ENCODE results near the gene TNFAIP8L1.

The TNFAIP8L1 gene

GRCh38 chr19:4639531-4640246 lies 373 bp downstream of the TNFAIP8L1 start:
- no peak for ATAC-seq
- TF ChIP-seq TOX (CRISPR knock-in tag; IDR thresholded peaks at IDR 0.05; ENCODE audit: borderline replicate concordance) (no peak), ARNTL (CRISPR knock-in tag; IDR thresholded peaks at IDR 0.05; ENCODE audit: borderline replicate concordance, low read depth) (no peak), GLIS3 (CRISPR knock-in tag; IDR thresholded peaks at IDR 0.05) (no peak), ZNF8 (CRISPR knock-in tag; IDR thresholded peaks at IDR 0.05) (no peak), SNAI2 (CRISPR knock-in tag; IDR thresholded peaks at IDR 0.05) (no peak), PATZ1 (CRISPR knock-in tag; IDR thresholded peaks at IDR 0.05; ENCODE audit: borderline replicate concordance) (no peak), ESRRG (CRISPR knock-in tag; IDR thresholded peaks at IDR 0.05) (no peak), ISL1 (CRISPR knock-in tag; IDR thresholded peaks at IDR 0.05) (no peak), CSRNP3 (CRISPR knock-in tag; IDR thresholded peaks at IDR 0.05) (no peak), PPARA (CRISPR knock-in tag; IDR thresholded peaks at IDR 0.05; ENCODE audit: borderline replicate concordance) (no peak), ZFP30 (CRISPR knock-in tag; IDR thresholded peaks at IDR 0.05) (no peak), RARB (CRISPR knock-in tag; IDR thresholded peaks at IDR 0.05) (no peak), ZNF70 (CRISPR knock-in tag; IDR thresholded peaks at IDR 0.05) (no peak)
- TF ChIP-seq, protein P1, sequence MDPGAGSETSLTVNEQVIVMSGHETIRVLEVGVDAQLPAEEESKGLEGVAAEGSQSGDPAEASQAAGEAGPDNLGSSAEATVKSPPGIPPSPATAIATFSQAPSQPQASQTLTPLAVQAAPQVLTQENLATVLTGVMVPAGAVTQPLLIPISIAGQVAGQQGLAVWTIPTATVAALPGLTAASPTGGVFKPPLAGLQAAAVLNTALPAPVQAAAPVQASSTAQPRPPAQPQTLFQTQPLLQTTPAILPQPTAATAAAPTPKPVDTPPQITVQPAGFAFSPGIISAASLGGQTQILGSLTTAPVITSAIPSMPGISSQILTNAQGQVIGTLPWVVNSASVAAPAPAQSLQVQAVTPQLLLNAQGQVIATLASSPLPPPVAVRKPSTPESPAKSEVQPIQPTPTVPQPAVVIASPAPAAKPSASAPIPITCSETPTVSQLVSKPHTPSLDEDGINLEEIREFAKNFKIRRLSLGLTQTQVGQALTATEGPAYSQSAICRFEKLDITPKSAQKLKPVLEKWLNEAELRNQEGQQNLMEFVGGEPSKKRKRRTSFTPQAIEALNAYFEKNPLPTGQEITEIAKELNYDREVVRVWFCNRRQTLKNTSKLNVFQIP (CRISPR knock-in tag; IDR thresholded peaks at IDR 0.05; ENCODE audit: borderline replicate concordance, low read depth), result no peak
- TF ChIP-seq, protein P2, sequence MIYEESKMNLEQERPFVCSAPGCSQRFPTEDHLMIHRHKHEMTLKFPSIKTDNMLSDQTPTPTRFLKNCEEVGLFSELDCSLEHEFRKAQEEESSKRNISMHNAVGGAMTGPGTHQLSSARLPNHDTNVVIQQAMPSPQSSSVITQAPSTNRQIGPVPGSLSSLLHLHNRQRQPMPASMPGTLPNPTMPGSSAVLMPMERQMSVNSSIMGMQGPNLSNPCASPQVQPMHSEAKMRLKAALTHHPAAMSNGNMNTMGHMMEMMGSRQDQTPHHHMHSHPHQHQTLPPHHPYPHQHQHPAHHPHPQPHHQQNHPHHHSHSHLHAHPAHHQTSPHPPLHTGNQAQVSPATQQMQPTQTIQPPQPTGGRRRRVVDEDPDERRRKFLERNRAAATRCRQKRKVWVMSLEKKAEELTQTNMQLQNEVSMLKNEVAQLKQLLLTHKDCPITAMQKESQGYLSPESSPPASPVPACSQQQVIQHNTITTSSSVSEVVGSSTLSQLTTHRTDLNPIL (CRISPR knock-in tag; IDR thresholded peaks at IDR 0.05; ENCODE audit: low read depth), result no peak

GRCh38 chr19:4640247-4641000 lies 1.1 kb downstream of the TNFAIP8L1 start:
- TF ChIP-seq CSRNP3 (CRISPR knock-in tag; IDR thresholded peaks at IDR 0.05) (no peak), TCF4 (CRISPR knock-in tag; IDR thresholded peaks at IDR 0.05; ENCODE audit: borderline replicate concordance) (no peak), GLIS3 (CRISPR knock-in tag; IDR thresholded peaks at IDR 0.05) (no peak), ZFP30 (CRISPR knock-in tag; IDR thresholded peaks at IDR 0.05) (no peak), PPARA (CRISPR knock-in tag; IDR thresholded peaks at IDR 0.05; ENCODE audit: borderline replicate concordance) (no peak)
- no peak for ATAC-seq

DNA sequence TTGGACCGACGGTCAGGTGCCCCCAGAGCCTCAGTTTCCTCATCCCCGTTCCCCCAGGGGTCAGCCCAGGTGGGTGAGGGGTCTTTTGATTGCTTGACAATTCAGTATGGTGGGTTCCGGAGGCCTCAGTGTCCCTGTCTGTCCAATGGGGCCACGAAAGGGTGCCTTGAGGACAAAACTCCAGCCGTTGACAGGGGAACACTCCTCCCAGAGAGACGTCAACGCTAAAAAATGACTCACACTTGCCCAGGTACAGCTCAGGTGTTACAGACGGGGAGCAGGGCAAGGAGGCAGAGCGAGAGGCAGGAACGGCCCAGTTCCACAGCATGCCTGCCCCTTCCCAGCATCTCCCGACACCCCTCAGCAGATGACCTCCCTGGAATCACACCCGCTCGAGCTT lies 1.8 kb downstream of the TNFAIP8L1 start:
- TF ChIP-seq, protein P1 (CRISPR knock-in tag; IDR thresholded peaks at IDR 0.05; ENCODE audit: borderline replicate concordance, low read depth), result no peak
- TF ChIP-seq OSR1 (CRISPR knock-in tag; IDR thresholded peaks at IDR 0.05) (no peak), BACH2 (CRISPR knock-in tag; IDR thresholded peaks at IDR 0.05; ENCODE audit: borderline replicate concordance) (no peak), ZFP3 (CRISPR knock-in tag; IDR thresholded peaks at IDR 0.05) (no peak), PPARA (CRISPR knock-in tag; IDR thresholded peaks at IDR 0.05; ENCODE audit: borderline replicate concordance) (no peak)
- ATAC-seq, result no peak

Data from SK-N-SH treated with all-trans-retinoic acid at 6 μM for 48 hours (cell line).